H9 (cell line): ENCODE results near the gene DCAF12. TPM values are rescaled to one million over a fixed set of nuclear protein-coding genes. Genes with fewer than 3 reads are reported as not detected.

Experiments used
- DNase-seq: peaks from one replicate; pipeline ENCODE4 v3.0.0-alpha.2; 2017
- H2AFZ ChIP-seq: one replicate; pipeline ENCODE4 v1.6.1; 2013; ENCODE audit warnings: mild to moderate bottlenecking, low read length, control low read depth, moderate library complexity
- H2AK5ac ChIP-seq: 2 replicates; pipeline ENCODE4 v1.6.1; 2013; ENCODE audit warnings: low read length, control low read depth, mixed read lengths; ENCODE audit not compliant: insufficient read length
- H2BK120ac ChIP-seq: one replicate; pipeline ENCODE4 v1.6.1; 2013; ENCODE audit warnings: low read depth, mild to moderate bottlenecking, low read length, control low read depth, inconsistent platforms; ENCODE audit not compliant: poor library complexity, severe bottlenecking
- H2BK12ac ChIP-seq: 2 replicates; pipeline ENCODE4 v1.6.1; 2013; ENCODE audit warnings: low read length, control low read depth, mixed read lengths, low read depth; ENCODE audit not compliant: insufficient read length
- H2BK15ac ChIP-seq: 2 replicates; pipeline ENCODE4 v1.6.1; 2013; ENCODE audit warnings: low read depth, low read length, control low read depth
- H2BK20ac ChIP-seq: one replicate; pipeline ENCODE4 v1.6.1; 2013; ENCODE audit warnings: low read depth, mild to moderate bottlenecking, low read length, control low read depth, inconsistent platforms; ENCODE audit not compliant: poor library complexity, severe bottlenecking
- H2BK5ac ChIP-seq: 2 replicates; pipeline ENCODE4 v1.6.1; 2013; ENCODE audit warnings: low read length, control low read depth, mixed read lengths; ENCODE audit not compliant: insufficient read length
- H3K14ac ChIP-seq: 2 replicates; pipeline ENCODE4 v1.6.1; 2013; ENCODE audit warnings: low read length, control low read depth; ENCODE audit not compliant: insufficient read depth
- H3K18ac ChIP-seq: 2 replicates; pipeline ENCODE4 v1.6.1; 2013; ENCODE audit warnings: low read depth, mild to moderate bottlenecking, mixed read lengths, low read length, control low read depth; ENCODE audit not compliant: insufficient read length
- H3K23ac ChIP-seq: 2 replicates; pipeline ENCODE4 v1.6.1; 2013; ENCODE audit warnings: low read length, control low read depth, mixed read lengths, low read depth; ENCODE audit not compliant: insufficient read length
- H3K23me2 ChIP-seq: 2 replicates; pipeline ENCODE4 v1.6.1; 2013; ENCODE audit warnings: low read depth, mild to moderate bottlenecking, mixed read lengths, low read length, control low read depth; ENCODE audit not compliant: insufficient read length, poor library complexity, severe bottlenecking
- H3K27ac ChIP-seq: 2 replicates; pipeline ENCODE4 v1.5.1; 2013; ENCODE audit warnings: low read length, control low read depth, mixed read lengths, low read depth; ENCODE audit not compliant: insufficient read length
- H3K27me3 ChIP-seq: 2 replicates; pipeline ENCODE4 v1.6.1; 2013; ENCODE audit warnings: low read length, control low read depth, inconsistent platforms; ENCODE audit not compliant: insufficient read depth
- H3K4ac ChIP-seq: 2 replicates; pipeline ENCODE4 v1.6.1; 2013; ENCODE audit warnings: low read depth, mild to moderate bottlenecking, control low read depth, inconsistent platforms, low read length, moderate library complexity
- H3K4me1 ChIP-seq: 2 replicates; pipeline ENCODE4 v1.6.1; 2013; ENCODE audit warnings: low read length, control low read depth, inconsistent platforms; ENCODE audit not compliant: insufficient read depth
- H3K4me2 ChIP-seq: 2 replicates; pipeline ENCODE4 v1.6.1; 2013; ENCODE audit warnings: low read length, control low read depth, mixed read lengths; ENCODE audit not compliant: insufficient read length, insufficient read depth
- H3K56ac ChIP-seq: 2 replicates; pipeline ENCODE4 v1.6.1; 2013; ENCODE audit warnings: low read depth, mild to moderate bottlenecking, mixed read lengths, low read length, control low read depth; ENCODE audit not compliant: insufficient read length
- H3K79me1 ChIP-seq: 2 replicates; pipeline ENCODE4 v1.6.1; 2013; ENCODE audit warnings: low read depth, mild to moderate bottlenecking, moderate library complexity, low read length, control low read depth, inconsistent platforms; ENCODE audit not compliant: insufficient read depth, poor library complexity, severe bottlenecking
- H3K79me2 ChIP-seq: 2 replicates; pipeline ENCODE4 v1.6.1; 2013; ENCODE audit warnings: low read length, control low read depth, inconsistent platforms; ENCODE audit not compliant: insufficient read depth
- H3K9ac ChIP-seq: 2 replicates; pipeline ENCODE4 v1.6.1; 2013; ENCODE audit warnings: low read length, control low read depth, mixed read lengths; ENCODE audit not compliant: insufficient read length; ENCODE audit errors: extremely low read depth
- H3K9me3 ChIP-seq: one replicate; pipeline ENCODE4 v1.6.1; 2013; ENCODE audit warnings: low read depth, low read length, inconsistent platforms; ENCODE audit not compliant: control insufficient read depth
- H3T11ph ChIP-seq: one replicate; pipeline ENCODE4 v1.6.1; 2013; ENCODE audit warnings: mild to moderate bottlenecking, low read length, control low read depth, inconsistent platforms
- H4K20me1 ChIP-seq: one replicate; pipeline ENCODE4 v1.6.1; 2013; ENCODE audit not compliant: control insufficient read depth, insufficient read length, insufficient read depth
- H4K5ac ChIP-seq: 2 replicates; pipeline ENCODE4 v1.6.1; 2013; ENCODE audit warnings: low read depth, mild to moderate bottlenecking, mixed read lengths, low read length, control low read depth; ENCODE audit not compliant: insufficient read length
- H4K8ac ChIP-seq: replicated peaks from 2 replicates; pipeline ENCODE4 v1.6.1; 2013; ENCODE audit warnings: low read length, control low read depth, mixed read lengths, low read depth; ENCODE audit not compliant: insufficient read length
- H4K91ac ChIP-seq: 2 replicates; pipeline ENCODE4 v1.6.1; 2013; ENCODE audit warnings: low read depth, mild to moderate bottlenecking, moderate library complexity, mixed read lengths, low read length, control low read depth; ENCODE audit not compliant: insufficient read length
- H3K27ac Mint-ChIP-seq, 3 experiments: 2 replicates in 2 of 3; 3 replicates in 1 of 3; pipeline ENCODE4 v1.8.0; 2020 to 2021; ENCODE audit warnings: mixed read lengths in 3 of 3, mild to moderate bottlenecking in 1 of 3, moderate library complexity in 1 of 3
- H3K27me3 Mint-ChIP-seq: 2 replicates; pipeline ENCODE4 v1.8.0; 2021; ENCODE audit warnings: low read depth, mild to moderate bottlenecking, moderate library complexity, mixed read lengths
- H3K36me3 Mint-ChIP-seq, 3 experiments: 2 replicates in 2 of 3; 3 replicates in 1 of 3; pipeline ENCODE4 v1.8.0; 2020 to 2021; ENCODE audit warnings: low read depth in 3 of 3, mixed read lengths in 3 of 3; ENCODE audit not compliant: insufficient read depth in 1 of 3
- H3K4me1 Mint-ChIP-seq, 2 experiments: 2 replicates each; pipeline ENCODE4 v1.8.0; 2020; ENCODE audit warnings: mixed read lengths in 2 of 2
- H3K4me3 Mint-ChIP-seq, 2 experiments: 2 replicates in 1 of 2; 3 replicates in 1 of 2; pipeline ENCODE4 v1.8.0; 2020 to 2021; ENCODE audit warnings: mild to moderate bottlenecking in 2 of 2, mixed read lengths in 2 of 2, moderate library complexity in 1 of 2
- H3K9me3 Mint-ChIP-seq, 2 experiments: 2 replicates in 1 of 2; 3 replicates in 1 of 2; pipeline ENCODE4 v1.8.0; 2020; ENCODE audit warnings: mild to moderate bottlenecking in 2 of 2, mixed read lengths in 2 of 2, moderate library complexity in 1 of 2
- WGBS: extraction: QIAGEN DNeasy Blood & Tissue Kit; methylation state at CpG from one replicate; pipeline ENCODE4 v1.1.7; 2013; ENCODE audit warnings: missing lambda C conversion rate, low lambda C conversion rate, mixed read lengths; ENCODE audit not compliant: insufficient read length; ENCODE audit errors: extremely low coverage; 5-methylcytosine and 5-hydroxymethylcytosine counted together
- total RNA-seq: library from RNA; stranded (reverse); gene quantifications from 2 replicates; pipeline ENCODE4 v1.2.1, GENCODE V29; 2021
- TF ChIP-seq, protein P1 (sequence below): fragments of 200-600 bp; sonication (generic); conservative IDR thresholded peaks from 3 replicates; pipeline ENCODE4 v1.8.0; 2021; ENCODE audit warnings: antibody characterized with exemption, mild to moderate bottlenecking

Gene DCAF12
- total RNA-seq, 1 experiment from 2014 or later, result 33.6 TPM

- H3K36me3 Mint-ChIP-seq, result no peaks in the 10 kb centered on the region
- H2BK15ac ChIP-seq, result no peak overlapping the region
- no peak overlapping the region for H2AK5ac ChIP-seq
- no peak overlapping the region for H3K18ac ChIP-seq
- no peaks in the 10 kb centered on the region for H4K20me1 ChIP-seq
- H2BK20ac ChIP-seq, result no peak overlapping the region
- no peaks in the 10 kb centered on the region for H3K79me2 ChIP-seq
- H3K23me2 ChIP-seq, result no peaks in the 10 kb centered on the region
- TF ChIP-seq, protein P1, sequence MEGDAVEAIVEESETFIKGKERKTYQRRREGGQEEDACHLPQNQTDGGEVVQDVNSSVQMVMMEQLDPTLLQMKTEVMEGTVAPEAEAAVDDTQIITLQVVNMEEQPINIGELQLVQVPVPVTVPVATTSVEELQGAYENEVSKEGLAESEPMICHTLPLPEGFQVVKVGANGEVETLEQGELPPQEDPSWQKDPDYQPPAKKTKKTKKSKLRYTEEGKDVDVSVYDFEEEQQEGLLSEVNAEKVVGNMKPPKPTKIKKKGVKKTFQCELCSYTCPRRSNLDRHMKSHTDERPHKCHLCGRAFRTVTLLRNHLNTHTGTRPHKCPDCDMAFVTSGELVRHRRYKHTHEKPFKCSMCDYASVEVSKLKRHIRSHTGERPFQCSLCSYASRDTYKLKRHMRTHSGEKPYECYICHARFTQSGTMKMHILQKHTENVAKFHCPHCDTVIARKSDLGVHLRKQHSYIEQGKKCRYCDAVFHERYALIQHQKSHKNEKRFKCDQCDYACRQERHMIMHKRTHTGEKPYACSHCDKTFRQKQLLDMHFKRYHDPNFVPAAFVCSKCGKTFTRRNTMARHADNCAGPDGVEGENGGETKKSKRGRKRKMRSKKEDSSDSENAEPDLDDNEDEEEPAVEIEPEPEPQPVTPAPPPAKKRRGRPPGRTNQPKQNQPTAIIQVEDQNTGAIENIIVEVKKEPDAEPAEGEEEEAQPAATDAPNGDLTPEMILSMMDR, result no peak
- no CpG with 5 or more reads among the region's 3 CpGs for WGBS
- H3K4me1 Mint-ChIP-seq, result no peaks in the 10 kb centered on the region
- no peak overlapping the region for H3T11ph ChIP-seq
- H3K9me3 Mint-ChIP-seq, result no peaks in the 10 kb centered on the region
- H3K79me1 ChIP-seq, result no peaks in the 10 kb centered on the region
- H2BK120ac ChIP-seq, result no peak overlapping the region
- no peak overlapping the region for H3K9ac ChIP-seq
- H3K23ac ChIP-seq, result no peak overlapping the region
- no peak overlapping the region for H2BK5ac ChIP-seq
- no peak overlapping the region for H3K4me3 Mint-ChIP-seq
- DNase-seq, result no peak
- H3K27me3 ChIP-seq, result no peaks in the 10 kb centered on the region
- H4K91ac ChIP-seq, result no peak overlapping the region
- no peak overlapping the region for H3K4me2 ChIP-seq
- H3K27me3 Mint-ChIP-seq, result no peaks in the 10 kb centered on the region
- no peak overlapping the region for H3K27ac ChIP-seq
- no peak overlapping the region for H4K5ac ChIP-seq
- H3K9me3 ChIP-seq, result no peaks in the 10 kb centered on the region
- H3K14ac ChIP-seq, result no peak overlapping the region
- H2BK12ac ChIP-seq, result no peak overlapping the region
- H2AFZ ChIP-seq, result no peak overlapping the region
- H3K4ac ChIP-seq, result no peak overlapping the region
- peak overlapping the region in 1 of 3 experiments; percentile 98; a peak in 1 of 7 replicates for H3K27ac Mint-ChIP-seq
- H3K4me1 ChIP-seq, result no peaks in the 10 kb centered on the region
- H3K56ac ChIP-seq, result no peak overlapping the region
- H4K8ac ChIP-seq, result no peak overlapping the region
Observed at GRCh38 chr9:34163434-34163833, 36.9 kb upstream of the DCAF12 start.
